Left hindlimb (tissue), 1 donor: ENCODE data around the gene BCAM.
"Not testable (repeated sequence)": the region's sequence is repeated elsewhere in the genome, so short reads cannot be mapped to it uniquely, and the experiment has no call there.

Experiments used
- DNase-seq: peaks from one replicate; pipeline ENCODE4 v3.0.0-alpha.2; 2018

The BCAM gene, protein sequence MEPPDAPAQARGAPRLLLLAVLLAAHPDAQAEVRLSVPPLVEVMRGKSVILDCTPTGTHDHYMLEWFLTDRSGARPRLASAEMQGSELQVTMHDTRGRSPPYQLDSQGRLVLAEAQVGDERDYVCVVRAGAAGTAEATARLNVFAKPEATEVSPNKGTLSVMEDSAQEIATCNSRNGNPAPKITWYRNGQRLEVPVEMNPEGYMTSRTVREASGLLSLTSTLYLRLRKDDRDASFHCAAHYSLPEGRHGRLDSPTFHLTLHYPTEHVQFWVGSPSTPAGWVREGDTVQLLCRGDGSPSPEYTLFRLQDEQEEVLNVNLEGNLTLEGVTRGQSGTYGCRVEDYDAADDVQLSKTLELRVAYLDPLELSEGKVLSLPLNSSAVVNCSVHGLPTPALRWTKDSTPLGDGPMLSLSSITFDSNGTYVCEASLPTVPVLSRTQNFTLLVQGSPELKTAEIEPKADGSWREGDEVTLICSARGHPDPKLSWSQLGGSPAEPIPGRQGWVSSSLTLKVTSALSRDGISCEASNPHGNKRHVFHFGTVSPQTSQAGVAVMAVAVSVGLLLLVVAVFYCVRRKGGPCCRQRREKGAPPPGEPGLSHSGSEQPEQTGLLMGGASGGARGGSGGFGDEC

DNA sequence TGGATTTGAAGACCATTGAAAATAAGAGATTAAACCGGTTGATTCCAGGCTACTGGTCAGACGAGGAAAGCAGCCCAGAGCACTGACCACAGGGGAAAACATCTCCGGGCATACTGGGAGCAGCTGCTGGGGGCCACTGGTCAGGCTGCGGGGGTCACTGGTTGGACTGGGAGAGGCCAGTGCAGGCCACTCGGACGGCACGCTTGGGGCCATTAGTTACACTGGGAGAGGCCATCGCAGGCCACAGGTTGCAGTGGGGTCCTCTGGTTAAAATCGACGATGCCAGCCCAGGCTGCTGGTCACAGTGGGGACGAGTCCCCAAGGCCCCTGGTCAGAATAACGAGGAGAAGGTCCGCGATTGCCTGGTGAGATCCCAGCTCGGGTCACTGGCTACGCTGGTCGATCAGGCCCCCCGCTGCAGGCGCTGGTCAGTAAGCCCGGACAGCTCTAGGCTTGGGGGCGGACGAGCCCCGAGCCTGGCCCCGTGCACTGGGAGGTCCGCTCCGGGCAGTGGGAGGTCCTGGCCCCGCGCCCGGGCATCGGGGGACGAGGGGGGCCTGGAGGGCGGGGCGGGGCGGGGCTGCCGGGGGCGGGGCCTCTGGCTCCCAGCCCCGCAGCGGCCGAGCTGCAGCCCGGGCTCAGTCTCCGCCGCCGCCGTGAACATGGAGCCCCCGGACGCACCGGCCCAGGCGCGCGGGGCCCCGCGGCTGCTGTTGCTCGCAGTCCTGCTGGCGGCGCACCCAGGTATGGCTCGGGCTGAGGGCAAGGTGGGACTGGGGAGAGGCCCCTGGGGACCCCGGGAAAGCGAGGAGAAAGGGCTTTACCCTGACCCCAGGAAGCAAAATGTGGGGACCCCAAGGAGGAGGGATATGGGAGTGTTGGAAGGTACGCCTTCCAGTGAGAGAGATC lies at the start of gene BCAM:
Gene BCAM (plus strand): TSS at position 641 of the 909 bp plus-strand sequence. CDS start 22 bp downstream, at position 663.
- DNase-seq, result peak; percentile 88

DNA sequence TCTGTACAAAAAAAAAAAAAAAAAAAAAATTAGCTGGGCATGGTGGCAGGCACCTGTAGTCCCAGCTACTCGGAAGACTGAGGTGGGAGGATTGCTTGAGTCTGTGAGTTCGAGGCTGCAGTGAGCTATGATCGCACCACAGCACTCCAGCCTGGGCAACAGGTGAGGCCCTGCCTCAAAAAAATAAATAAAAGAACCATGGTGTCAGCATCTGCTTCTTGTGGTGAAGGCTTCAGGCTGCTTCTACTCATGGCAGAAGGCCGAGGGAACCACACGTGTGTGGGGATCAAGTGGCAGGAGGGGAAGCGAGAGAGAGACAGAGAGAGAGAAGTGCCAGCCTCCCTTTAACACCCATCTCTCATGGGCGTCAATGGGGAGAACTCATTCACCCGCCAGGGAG lies 46.9 kb upstream of the BCAM start:
- DNase-seq, result no peak

DNA sequence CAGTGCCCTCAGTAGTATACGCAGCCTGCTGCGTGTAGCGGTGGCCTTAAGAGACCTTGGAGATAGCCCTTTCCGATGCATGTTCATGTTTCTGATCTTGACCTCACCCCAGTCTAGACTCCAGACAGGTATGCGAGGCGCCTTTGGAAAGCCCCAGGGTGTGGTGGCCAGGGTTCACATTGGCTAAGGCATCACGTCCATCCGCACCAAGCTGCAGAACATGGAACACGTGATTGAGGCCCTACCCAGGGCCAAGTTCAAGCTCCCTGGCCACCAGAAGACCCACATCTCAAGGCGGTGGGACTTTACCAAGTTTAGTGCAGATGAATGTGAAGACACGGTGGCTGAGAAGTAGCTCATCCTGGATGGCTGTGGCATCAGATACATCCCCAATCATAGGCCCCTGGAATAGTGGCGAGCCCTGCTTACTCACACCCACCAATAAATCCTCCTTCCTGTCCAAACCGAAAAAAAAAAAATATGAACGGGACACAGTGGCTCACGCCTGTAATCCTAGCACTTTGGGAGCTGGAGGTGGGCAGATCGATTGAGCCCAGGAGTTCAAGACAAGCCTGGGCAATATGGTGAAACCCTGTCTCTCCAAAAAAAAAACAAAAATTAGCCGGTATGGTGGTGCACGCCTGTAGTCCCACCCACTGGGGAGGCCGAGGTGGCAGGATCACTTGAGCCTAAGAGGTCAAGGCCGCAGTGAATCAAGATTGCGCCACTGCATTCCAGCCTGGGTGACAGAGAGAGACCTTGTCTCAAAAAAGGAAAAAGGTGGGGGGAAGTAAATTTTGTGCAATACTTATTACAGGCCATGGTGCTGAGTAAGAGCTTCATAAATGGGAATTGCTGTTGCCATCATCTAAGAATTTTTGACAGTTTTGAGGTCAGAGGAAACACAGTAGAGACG lies 43.6 kb upstream of the BCAM start:
- no peak for DNase-seq

DNA sequence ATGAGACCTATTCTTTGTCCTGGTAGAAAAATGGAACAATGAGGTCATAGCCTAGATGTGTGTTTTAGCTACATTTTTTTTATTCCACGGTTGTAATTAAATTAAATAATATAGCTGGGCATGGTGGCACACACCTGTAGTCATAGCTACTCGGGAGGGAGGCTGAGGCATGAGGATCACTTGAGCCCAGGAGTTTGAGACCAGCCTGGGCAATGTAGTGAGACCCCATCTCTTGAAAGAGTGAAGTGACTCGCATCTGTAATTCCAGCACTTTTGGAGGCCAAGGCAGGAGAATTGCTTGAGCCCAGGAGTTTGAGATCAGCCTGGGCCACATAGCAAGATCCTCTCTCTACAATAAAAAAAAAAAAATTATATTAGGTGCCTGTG lies 43.0 kb upstream of the BCAM start:
- no peak for DNase-seq

DNA sequence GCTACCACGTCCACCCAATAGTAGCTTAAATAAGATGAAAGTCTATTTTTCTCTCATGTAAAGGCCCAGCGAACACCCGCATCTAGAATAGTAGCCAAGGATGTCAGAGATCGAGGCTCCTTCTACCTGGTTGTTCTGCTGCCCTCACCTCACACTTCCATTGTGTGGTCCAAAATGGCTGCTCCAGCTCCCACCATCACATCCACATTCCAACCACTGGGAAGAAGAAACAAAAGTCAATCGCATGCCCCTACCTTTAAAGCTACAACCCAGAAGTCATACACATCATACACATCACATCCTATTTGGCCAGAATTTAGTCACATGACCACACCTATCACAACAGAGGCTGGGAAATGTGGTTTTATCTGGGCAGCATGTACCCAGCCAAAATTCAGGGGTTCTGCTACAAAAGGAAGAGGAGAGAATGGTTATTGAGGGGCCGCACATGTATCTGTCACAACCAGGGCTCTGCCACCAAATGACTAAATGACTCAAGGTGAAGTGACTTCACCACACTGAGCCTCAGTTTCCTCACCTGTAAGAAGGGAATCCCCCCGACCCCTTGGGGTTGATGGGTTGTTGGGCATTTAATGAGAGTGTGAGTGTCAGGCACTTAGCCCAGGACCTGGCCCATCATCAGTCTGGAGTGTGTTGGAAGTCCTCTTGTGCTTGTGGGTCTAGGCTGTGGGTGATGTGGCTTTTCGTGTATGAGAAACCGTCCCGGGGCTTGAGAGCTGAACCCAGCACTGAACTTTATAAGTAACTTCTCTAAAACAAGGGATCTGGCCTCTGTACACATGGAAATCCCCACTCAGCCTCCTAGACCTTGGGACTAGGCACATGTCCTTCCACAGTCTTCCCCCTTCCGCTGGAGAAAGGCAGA lies 41.4 kb upstream of the BCAM start:
- no peak for DNase-seq

DNA sequence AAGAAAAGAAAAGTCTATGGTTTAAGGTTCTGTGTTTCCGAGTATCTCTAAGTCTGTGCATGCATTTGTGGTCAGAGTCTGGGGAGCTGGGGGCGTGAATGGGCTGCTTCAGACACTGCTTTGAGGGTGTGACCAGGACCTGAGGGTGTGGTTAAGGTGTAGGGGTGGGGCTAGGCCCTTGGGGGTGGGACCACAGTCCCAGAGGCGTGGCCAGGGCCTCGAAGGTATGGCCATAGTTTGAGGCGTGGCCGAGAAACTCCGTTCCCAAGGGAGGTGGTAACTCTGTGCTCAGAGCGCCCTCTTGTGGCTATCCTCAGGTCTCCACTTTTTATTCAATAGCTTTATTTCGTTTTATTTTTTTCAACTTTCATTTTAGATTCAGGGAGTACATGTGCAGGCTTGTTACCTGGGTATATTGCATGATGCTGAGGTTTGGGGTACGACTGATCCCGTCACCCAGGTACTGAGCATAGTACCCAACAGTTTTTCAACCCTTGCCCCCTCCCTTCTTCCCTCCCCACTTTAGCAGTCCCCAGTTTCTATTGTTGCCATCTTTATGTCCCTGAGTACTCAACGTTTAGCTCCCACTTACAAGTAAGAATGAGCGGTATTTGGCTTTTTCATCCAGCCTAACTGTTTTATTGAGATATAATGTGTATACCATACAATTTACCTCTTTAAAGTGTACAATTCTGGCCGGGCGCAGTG lies 38.2 kb upstream of the BCAM start:
- DNase-seq, result peak; percentile 81

DNA sequence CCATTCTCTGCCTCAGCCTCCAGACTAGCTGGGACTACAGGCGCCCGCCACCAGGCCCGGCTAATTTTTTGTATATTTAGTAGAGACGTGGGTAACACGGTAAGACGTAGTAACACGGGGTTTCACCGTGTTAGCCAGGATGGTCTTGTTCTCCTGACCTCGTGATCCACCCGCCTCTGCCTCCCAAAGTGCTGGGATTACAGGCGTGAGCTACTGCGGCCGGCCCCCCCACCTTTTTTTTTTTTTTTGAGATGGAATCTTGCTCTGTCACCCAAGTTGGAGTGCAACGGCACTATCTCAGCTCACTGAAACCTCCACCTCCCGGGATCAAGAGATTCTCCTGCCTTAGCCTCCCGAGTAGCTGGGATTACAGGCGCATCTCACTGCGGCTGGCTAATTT lies 36.8 kb upstream of the BCAM start:
- DNase-seq, result not testable (repeated sequence)

DNA sequence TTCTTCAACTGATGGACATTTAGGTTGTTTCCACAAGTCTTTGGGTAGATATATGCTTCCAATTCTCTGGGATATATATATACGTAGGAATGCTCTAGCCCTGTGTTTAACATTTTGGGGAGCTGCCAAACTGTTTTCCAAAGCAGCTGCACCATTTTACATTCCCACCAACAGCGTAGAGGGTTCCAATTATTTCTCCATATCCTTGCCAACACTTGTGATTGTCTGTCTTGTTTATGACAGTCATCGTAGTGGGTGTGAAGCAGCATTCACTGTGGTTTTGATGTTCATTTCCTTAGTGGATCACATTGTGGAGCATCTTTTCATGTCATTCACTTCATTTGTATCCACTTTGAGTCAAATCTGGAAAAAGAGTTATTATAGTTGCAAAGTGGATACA lies 35.9 kb upstream of the BCAM start:
- no peak for DNase-seq

DNA sequence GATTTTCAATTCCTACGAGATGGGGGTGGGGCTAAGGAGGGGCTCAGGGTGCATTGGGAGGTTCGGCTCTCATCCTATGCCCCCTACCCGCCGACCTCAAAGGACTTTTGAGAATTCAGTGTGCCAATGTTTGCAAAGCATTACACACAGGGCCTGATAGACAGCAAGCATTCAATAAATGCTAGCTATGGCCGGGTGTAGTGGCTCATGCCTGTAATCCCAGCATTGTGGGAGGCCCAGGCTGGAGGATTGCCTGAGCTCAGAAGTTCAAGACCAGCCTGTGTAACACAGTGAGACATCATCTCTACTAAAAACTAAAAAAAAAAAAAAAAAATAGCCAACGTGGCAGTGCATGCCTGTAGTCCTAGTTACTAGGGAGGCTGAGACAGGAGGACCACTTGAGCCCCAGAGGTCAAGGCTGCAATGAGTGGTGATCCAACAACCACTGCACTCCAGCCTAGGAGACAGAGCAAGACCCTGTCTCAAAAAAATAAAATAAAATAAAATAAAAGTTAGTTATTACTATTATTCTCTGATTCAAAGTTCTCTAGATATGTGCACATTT lies 33.1 kb upstream of the BCAM start:
- no peak for DNase-seq

DNA sequence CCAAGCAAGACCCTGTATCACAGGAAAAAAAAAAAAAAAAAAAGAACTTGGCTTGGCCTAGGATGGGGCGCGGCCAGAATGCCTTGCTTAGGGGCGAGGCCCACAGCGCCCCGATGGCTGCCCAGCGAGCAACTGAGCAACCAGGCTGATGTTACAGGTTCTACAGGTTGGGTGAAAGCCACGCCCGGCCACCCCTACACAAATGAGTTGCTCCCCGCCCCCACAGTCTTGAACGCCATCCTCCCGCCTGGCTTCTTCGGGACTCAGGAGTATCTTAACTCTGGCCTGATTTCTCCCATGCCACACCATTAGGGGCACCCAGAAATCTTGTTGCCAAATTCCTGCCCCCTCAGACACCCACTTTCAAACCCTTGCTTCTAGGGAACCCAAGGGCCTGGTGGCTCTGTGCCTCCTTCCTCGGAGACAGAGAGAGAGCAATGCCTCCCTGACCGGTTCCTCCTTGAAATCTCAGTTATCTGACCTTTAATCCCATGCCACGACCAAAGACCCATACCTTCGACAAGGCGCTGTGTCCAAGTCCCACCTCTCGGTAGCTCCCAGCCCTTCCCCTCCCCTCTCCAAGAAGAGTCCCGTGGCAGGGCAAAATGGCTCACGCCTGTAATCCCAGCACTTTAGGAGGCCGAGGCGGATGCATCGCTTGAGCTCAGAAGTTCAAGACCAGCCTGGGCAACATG lies 32.4 kb upstream of the BCAM start:
- DNase-seq, result no peak

DNA sequence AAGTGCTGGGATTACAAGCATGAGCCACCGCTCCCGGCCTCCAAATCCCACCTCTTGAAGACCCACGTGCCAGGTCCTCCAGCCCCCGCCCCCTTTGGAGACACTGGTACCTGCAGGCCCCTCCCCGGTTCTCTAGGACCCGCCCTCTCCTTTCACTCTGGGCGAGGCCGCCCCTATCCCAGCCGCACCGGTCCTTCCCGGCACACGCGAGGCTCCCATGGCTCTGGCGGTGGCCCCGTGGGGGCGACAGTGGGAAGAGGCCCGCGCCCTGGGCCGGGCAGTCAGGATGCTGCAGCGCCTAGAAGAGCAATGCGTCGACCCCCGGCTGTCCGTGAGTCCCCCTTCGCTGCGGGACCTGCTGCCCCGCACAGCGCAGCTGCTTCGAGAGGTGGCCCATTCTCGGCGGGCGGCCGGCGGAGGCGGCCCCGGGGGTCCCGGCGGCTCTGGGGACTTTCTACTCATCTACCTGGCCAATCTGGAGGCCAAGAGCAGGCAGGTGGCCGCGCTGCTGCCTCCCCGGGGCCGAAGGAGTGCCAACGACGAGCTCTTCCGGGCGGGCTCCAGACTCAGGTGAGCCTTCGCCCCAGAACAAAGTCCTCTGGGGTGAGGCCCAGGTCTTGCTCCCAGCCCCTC lies 31.1 kb upstream of the BCAM start, which contains the start of gene CBLC:
Gene CBLC (plus strand): TSS at position 176 of the 633 bp plus-strand sequence. CDS start 42 bp downstream, at position 218.
- DNase-seq, result no peak

DNA sequence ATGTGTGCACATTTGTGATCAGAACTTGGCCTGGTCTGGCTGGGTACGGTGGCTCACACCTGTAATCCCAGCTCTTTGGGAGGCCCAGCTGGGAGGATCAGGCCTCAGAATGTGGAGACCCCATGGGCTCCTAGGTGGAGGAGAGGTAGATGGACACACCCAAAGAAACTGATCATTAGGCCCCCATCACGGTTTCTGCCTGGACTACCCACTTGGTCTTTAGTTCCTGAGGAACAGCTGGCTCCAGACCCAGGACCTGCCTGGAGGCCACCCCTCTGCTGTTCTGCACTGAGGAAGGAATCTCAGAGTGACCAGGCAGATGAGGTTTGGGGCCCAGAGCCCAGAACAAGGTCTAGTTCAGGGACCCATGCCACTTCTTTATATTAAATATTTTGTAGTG lies 29.8 kb upstream of the BCAM start:
- DNase-seq, result no peak

DNA sequence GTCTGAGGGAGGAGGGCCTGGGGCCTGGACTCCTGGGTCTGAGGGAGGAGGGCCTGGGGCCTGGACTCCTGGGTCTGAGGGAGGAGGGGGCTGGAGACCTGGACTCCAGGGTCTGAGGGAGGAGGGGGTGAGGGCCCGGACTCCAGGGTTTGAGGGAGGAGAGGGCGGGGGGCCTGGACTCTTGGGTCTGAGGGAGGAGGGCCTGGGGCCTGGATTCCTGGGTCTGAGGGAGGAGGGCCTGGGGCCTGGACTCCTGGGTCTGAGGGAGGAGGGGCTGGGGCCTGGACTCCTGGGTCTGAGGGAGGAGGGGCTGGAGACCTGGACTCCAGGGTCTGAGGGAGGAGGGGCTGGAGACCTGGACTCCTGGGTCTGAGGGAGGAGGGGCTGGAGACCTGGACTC lies 27.2 kb upstream of the BCAM start:
- not testable (repeated sequence) for DNase-seq

DNA sequence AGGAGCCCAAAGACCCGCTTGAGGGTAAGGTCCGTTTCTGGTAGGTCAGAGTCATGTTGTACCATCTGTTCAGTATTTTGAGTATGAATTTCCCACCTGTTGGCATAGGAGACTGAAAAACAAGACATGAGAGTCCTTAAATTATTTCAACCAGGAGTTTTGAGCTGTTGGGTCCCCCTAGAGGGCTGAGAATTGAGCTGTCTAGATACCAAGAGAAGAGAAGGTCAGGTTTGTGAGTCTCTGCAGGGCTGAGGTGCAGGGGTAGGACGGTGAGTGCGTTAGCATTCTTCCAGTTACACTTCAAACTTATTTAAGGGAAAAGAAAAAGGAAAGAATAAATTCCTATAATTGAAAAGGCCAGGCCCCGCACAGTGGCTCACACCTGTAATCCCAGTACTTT lies 26.2 kb upstream of the BCAM start:
- no peak for DNase-seq

DNA sequence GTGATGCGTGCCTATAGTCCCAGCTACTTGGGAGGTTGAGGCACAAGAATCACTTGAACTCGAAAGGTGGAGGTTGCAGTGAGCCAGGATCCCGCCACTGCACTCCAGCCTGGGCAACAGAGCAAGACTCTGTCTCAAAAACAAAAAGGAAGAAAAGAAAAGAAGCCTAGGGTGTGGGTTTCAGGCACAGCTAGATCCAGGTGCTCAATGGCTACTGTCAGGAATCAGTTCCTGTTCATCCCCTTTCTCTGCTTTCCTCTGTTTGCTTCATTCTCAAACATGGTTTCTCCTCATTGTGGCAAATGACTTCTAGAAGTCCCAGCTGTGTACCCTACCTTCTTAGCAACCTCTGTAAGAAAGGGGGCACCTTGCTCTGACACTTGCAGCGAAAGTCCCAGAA lies 25.4 kb upstream of the BCAM start:
- no peak for DNase-seq

DNA sequence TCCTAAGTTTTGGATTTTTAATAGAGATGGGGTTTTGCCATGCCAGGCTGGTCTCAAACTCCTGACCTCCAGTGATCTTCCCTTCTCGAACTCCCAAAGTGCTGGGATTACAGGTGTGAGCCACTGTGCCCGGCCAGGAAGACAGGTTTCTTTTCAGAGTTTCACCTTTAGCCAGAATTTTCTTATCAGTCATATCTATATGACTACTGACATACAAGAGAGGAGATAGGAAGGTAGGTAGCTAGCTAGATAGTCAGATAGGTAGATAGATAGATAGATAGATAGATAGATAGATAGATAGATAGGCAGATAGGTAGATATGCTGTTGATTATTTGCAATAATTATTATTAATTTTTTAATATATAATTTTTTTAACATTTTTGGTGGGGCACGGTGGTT lies 23.6 kb upstream of the BCAM start:
- DNase-seq, result no peak

DNA sequence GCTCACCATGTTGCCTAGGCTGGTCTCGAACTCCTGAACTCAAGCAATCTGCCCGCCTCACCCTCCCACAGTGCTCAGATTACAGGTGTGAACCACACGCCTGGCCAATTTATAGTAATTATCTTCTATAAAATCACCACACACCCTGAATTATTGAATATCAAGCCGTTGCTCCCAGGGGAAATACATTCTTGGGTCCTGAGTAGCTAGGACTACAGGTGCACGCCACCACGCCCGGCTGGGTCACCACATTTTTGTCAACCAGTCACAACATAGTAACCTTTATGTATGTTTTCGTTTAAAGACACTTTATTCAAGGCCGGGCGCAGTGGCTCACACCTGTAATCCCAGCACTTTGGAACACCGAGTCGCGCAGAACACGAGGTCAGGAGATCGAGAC lies 22.9 kb upstream of the BCAM start:
- DNase-seq, result no peak

DNA sequence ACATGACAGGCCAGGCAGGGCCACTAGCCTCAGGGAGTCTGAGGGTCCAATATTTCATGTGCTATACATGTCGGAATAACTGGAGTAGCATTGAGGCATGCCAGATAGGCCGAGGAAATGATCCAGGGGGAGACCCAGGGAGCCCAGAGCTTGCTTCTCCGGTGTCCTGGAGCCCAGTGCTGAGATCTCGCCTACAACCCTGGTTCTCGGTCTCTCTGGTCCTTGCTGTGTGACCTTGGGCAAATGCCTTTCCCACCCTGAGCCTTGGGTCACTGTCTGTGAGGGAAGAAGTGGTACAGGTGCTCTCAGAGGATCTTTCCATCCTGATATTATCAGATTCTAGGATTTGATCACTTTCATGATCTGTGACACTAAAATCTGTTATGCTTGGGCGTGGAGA lies 19.9 kb upstream of the BCAM start:
- no peak for DNase-seq

DNA sequence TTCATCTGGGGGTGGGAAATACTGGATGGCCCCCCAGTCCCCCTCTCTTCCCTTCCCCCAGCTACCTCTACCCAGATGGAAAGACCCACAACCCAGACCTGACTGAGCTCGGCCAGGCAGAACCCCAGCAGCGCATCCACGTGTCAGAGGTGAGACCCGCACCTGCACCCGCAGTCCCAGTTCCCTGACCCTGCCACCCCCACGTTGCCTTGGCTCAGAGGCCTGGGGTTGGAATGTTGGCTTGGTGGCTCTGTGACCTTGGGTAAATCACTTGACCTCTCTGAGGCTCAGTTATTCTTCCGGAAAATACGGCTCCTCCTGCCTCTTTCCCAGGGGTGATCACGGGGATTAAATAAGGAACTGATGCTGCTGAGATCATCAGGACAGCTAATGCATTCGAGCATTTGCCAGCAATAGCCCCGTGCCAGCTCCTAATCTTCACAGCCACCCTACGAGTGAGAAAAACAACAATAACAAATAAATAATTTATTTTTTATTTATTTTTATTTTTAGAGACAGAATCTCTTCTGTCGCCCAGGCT lies 18.9 kb upstream of the BCAM start:
- no peak for DNase-seq
